ENCODE measurements around the gene TSHR.

The TSHR gene

DNA sequence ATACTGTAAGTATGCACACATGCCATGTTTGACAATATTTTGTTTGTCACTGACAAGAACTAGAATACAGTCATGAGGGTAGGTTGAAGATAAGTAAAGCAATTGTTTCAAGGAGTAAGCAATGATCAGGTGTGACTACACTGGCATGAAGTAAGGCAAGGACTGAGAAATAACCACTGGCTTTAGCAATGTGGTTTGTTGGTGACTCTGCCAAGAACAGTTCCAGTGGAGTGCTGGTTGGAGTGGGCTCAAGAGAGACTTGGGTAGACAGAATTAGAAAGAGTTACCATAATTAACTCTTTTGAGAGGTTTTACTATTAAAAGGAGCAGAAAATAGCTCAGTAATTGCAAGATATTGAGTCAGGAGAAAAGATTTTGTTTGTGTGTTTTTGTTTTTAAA is 135.7 kb downstream of the TSHR start:
- Histone ChIP-seq H3K9me3 (ENCODE audit: control insufficient read depth, low read length) (no peaks in the 10 kb centered on the region), H3K27ac (ENCODE audit: insufficient read depth, low read length, poor library complexity, severe bottlenecking) (no peak overlapping the region), H3K27me3 (replicated peaks; ENCODE audit: control insufficient read depth, insufficient read depth, low read length, poor library complexity, severe bottlenecking) (no peaks in the 10 kb centered on the region), H3K4me3 (ENCODE audit: insufficient read depth, low read depth, low read length, poor library complexity, severe bottlenecking) (no peak overlapping the region), H3K4me1 (ENCODE audit: control insufficient read depth, insufficient read depth, low read length, poor library complexity, severe bottlenecking) (no peaks in the 10 kb centered on the region), H3K36me3 (ENCODE audit: control insufficient read depth, insufficient read depth, low read length) (no peaks in the 10 kb centered on the region)
- no peak for DNase-seq

DNA sequence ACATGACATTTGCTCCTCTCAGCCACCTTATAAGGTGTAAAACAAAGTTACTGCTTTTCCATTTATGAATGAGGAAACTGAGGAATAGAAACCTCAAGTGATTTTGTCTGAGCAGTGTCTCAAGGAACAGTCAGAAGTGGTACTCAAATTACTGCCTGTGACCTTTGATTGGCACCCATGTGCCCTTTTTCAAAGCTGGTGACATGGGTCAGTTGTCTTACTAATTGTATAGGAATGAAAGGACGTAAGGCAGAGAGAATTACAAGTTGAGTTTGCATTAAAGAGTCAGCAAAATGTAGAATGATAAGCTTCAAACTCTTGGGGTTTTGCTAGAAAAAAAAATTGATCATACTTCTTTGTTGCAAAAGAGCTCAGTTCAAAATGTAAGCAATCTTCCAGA is 136.2 kb downstream of the TSHR start:
- DNase-seq = no peak
- Histone ChIP-seq H3K36me3 (ENCODE audit: control insufficient read depth, insufficient read depth, low read length) (no peaks in the 10 kb centered on the region), H3K27me3 (replicated peaks; ENCODE audit: control insufficient read depth, insufficient read depth, low read length, poor library complexity, severe bottlenecking) (no peaks in the 10 kb centered on the region), H3K9me3 (ENCODE audit: control insufficient read depth, low read length) (no peaks in the 10 kb centered on the region), H3K27ac (ENCODE audit: insufficient read depth, low read length, poor library complexity, severe bottlenecking) (no peak overlapping the region), H3K4me1 (ENCODE audit: control insufficient read depth, insufficient read depth, low read length, poor library complexity, severe bottlenecking) (no peaks in the 10 kb centered on the region), H3K4me3 (ENCODE audit: insufficient read depth, low read depth, low read length, poor library complexity, severe bottlenecking) (no peak overlapping the region)

DNA sequence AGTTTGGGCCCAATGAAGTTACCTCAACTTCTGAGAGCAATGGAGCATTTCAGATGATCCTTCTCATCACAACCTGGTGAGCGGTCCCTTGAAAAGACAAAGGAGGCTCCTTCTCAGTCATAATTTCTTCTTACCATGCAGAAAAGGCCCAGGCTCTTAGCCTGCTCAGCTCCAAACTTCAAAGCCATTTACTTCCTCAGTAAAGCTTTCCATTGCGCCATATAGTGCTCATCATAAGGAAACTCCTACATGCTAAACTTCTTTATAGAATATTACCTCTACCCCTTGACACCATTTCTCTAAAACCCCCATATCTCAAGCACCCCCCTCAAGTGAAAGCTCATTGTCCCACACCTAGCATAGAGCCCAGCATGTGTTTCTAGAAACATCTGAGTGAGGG is 138.2 kb downstream of the TSHR start:
- no peaks in the 10 kb centered on the region for H3K36me3 ChIP-seq (ENCODE audit: control insufficient read depth, insufficient read depth, low read length)
- no peaks in the 10 kb centered on the region for H3K9me3 ChIP-seq (ENCODE audit: control insufficient read depth, low read length)
- H3K27ac ChIP-seq (ENCODE audit: insufficient read depth, low read length, poor library complexity, severe bottlenecking) = no peak overlapping the region
- no peak for DNase-seq
- no peak overlapping the region for H3K4me3 ChIP-seq (ENCODE audit: insufficient read depth, low read depth, low read length, poor library complexity, severe bottlenecking)
- H3K4me1 ChIP-seq (ENCODE audit: control insufficient read depth, insufficient read depth, low read length, poor library complexity, severe bottlenecking) = no peaks in the 10 kb centered on the region
- no peaks in the 10 kb centered on the region for H3K27me3 ChIP-seq (replicated peaks; ENCODE audit: control insufficient read depth, insufficient read depth, low read length, poor library complexity, severe bottlenecking)

DNA sequence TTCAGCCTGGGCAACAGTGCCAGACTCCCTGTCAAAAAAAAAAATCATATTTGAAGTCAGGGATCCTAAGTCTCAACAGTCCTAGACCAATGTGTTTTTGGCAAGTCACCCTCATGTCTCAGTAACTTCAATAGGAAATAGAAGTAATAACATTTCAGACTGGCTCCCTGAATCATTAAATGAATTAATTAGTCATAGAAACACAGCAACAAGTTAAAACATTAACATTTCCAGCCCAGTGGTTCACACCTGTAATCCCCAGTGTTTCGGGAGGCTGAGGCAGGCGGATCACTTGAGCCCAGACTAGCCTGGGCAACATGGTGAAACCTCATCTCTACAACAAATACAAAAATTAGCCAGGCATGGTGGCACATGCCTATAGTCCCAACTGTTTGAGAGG is 140.1 kb downstream of the TSHR start:
- Histone ChIP-seq H3K9me3 (ENCODE audit: control insufficient read depth, low read length) (no peaks in the 10 kb centered on the region), H3K36me3 (ENCODE audit: control insufficient read depth, insufficient read depth, low read length) (no peaks in the 10 kb centered on the region), H3K27ac (ENCODE audit: insufficient read depth, low read length, poor library complexity, severe bottlenecking) (no peak overlapping the region), H3K4me3 (ENCODE audit: insufficient read depth, low read depth, low read length, poor library complexity, severe bottlenecking) (no peak overlapping the region), H3K4me1 (ENCODE audit: control insufficient read depth, insufficient read depth, low read length, poor library complexity, severe bottlenecking) (no peaks in the 10 kb centered on the region), H3K27me3 (replicated peaks; ENCODE audit: control insufficient read depth, insufficient read depth, low read length, poor library complexity, severe bottlenecking) (no peaks in the 10 kb centered on the region)
- DNase-seq = no peak

DNA sequence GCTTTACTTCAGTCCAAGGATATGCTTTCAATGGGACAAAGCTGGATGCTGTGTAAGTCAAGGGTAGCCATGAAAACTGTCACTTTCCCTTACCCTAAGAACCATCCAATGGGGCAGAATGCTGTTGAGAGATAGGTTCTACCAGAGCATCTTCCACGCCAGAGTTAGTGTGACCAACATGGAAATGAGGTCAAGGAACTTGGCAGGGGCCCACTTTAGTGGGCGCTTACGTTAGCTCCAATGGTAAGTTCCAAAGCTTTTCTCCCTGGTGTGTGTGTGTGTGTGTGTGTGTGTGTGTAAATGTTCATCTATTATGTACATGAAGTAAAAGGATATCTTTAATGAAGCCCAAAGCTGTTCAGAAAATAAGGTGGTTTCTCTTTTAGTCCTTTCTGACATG is 141.2 kb downstream of the TSHR start:
- H3K4me3 ChIP-seq (ENCODE audit: insufficient read depth, low read depth, low read length, poor library complexity, severe bottlenecking) = no peak overlapping the region
- no peaks in the 10 kb centered on the region for H3K4me1 ChIP-seq (ENCODE audit: control insufficient read depth, insufficient read depth, low read length, poor library complexity, severe bottlenecking)
- no peaks in the 10 kb centered on the region for H3K27me3 ChIP-seq (replicated peaks; ENCODE audit: control insufficient read depth, insufficient read depth, low read length, poor library complexity, severe bottlenecking)

DNA sequence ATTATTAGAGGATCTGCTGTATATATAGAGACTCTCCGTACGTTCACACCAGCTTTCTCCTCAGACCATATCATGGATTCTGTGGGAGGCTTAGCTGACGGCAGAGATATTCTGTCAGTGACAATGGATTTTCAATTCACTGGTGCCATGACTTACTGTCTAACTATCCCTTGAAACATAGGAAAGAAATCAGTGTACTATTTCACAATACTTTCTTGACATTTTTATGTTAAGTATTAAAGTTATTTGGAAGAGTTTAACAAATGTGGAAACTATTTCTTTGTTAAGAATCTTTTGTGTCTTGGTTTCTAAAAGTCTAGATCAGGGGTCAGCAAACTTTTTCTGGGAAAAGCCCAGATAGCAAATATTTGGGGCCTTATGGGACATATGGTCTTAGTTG is 146.8 kb downstream of the TSHR start:
- Histone ChIP-seq H3K4me1 (ENCODE audit: control insufficient read depth, insufficient read depth, low read length, poor library complexity, severe bottlenecking) (no peaks in the 10 kb centered on the region), H3K9me3 (ENCODE audit: control insufficient read depth, low read length) (no peaks in the 10 kb centered on the region), H3K36me3 (ENCODE audit: control insufficient read depth, insufficient read depth, low read length) (no peaks in the 10 kb centered on the region), H3K27ac (ENCODE audit: insufficient read depth, low read length, poor library complexity, severe bottlenecking) (no peak overlapping the region), H3K4me3 (ENCODE audit: insufficient read depth, low read depth, low read length, poor library complexity, severe bottlenecking) (no peak overlapping the region), H3K27me3 (replicated peaks; ENCODE audit: control insufficient read depth, insufficient read depth, low read length, poor library complexity, severe bottlenecking) (no peaks in the 10 kb centered on the region)
- no peak for DNase-seq

More for the DNA sequence above, 141.2 kb downstream of the TSHR start:
- DNase-seq = no peak
- Histone ChIP-seq H3K27ac (ENCODE audit: insufficient read depth, low read length, poor library complexity, severe bottlenecking) (no peak overlapping the region), H3K9me3 (ENCODE audit: control insufficient read depth, low read length) (no peaks in the 10 kb centered on the region), H3K36me3 (ENCODE audit: control insufficient read depth, insufficient read depth, low read length) (no peaks in the 10 kb centered on the region)

DNA sequence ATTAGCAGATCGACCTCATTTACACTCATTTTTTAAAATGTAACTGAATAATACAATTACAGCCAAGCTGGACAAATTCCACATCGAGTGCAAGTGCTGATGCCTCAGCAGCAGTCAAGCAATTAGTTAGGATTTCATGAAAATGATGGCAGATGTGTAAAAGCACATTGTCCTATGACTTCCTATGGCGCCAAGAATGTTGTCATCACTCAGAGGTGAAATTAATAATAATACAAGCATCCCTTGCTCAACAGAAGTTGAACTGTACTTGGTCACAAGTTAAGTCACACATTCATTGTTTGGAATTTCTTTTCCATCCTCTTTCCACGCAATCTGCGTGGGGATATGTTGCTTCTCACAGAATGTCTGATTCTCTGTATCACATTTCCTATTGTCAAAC is 148.0 kb downstream of the TSHR start:
- H3K4me1 ChIP-seq (ENCODE audit: control insufficient read depth, insufficient read depth, low read length, poor library complexity, severe bottlenecking) = no peaks in the 10 kb centered on the region
- H3K36me3 ChIP-seq (ENCODE audit: control insufficient read depth, insufficient read depth, low read length) = no peaks in the 10 kb centered on the region
- no peaks in the 10 kb centered on the region for H3K9me3 ChIP-seq (ENCODE audit: control insufficient read depth, low read length)
- no peaks in the 10 kb centered on the region for H3K27me3 ChIP-seq (replicated peaks; ENCODE audit: control insufficient read depth, insufficient read depth, low read length, poor library complexity, severe bottlenecking)
- no peak overlapping the region for H3K4me3 ChIP-seq (ENCODE audit: insufficient read depth, low read depth, low read length, poor library complexity, severe bottlenecking)
- no peak overlapping the region for H3K27ac ChIP-seq (ENCODE audit: insufficient read depth, low read length, poor library complexity, severe bottlenecking)
- no peak for DNase-seq

DNA sequence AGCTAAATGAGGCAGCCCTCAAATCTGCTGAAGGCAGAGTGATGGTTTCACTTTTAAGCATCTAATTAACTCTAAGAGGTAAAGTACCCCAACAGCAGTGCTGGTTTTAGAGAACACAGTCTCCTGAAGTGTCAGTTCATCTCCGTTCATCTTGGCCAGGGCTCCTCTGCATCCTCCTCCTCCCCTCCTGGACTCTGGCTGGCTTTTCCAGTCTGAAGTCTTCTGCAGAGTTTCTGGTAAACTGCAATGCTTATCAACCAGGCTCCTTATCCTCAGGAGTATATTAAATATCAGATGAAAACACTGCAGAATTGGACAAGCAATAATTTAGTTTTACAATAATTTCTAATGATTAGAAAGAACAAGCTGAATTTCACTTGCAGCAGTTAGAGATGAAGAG is 150.0 kb downstream of the TSHR start:
- DNase-seq = no peak
- no peaks in the 10 kb centered on the region for H3K36me3 ChIP-seq (ENCODE audit: control insufficient read depth, insufficient read depth, low read length)
- H3K9me3 ChIP-seq (ENCODE audit: control insufficient read depth, low read length) = no peaks in the 10 kb centered on the region

DNA sequence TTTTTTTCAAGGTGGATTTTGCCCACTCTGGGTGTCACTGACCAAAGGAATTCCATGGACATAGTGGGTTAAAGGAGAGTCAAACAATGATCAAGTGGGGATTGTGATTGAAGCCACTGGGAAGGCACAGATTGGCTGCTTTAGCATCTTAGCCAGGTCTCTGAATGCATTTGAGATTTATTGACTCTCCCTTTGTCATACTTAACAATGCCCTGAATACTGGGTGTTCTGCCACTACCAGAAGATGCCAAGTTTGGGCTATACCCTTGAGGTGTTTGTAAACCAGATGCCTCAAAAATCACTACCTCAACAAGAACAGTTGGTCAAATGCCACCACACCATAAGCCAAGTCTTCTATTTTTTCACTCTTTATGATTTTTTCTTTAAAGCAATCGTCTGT is 150.5 kb downstream of the TSHR start:
- Histone ChIP-seq H3K27me3 (replicated peaks; ENCODE audit: control insufficient read depth, insufficient read depth, low read length, poor library complexity, severe bottlenecking) (no peaks in the 10 kb centered on the region), H3K36me3 (ENCODE audit: control insufficient read depth, insufficient read depth, low read length) (no peaks in the 10 kb centered on the region), H3K27ac (ENCODE audit: insufficient read depth, low read length, poor library complexity, severe bottlenecking) (no peak overlapping the region), H3K9me3 (ENCODE audit: control insufficient read depth, low read length) (no peaks in the 10 kb centered on the region), H3K4me3 (ENCODE audit: insufficient read depth, low read depth, low read length, poor library complexity, severe bottlenecking) (no peak overlapping the region), H3K4me1 (ENCODE audit: control insufficient read depth, insufficient read depth, low read length, poor library complexity, severe bottlenecking) (no peaks in the 10 kb centered on the region)
- no peak for DNase-seq

More for the DNA sequence above, 150.0 kb downstream of the TSHR start:
- Histone ChIP-seq H3K27me3 (replicated peaks; ENCODE audit: control insufficient read depth, insufficient read depth, low read length, poor library complexity, severe bottlenecking) (no peaks in the 10 kb centered on the region), H3K27ac (ENCODE audit: insufficient read depth, low read length, poor library complexity, severe bottlenecking) (no peak overlapping the region), H3K4me3 (ENCODE audit: insufficient read depth, low read depth, low read length, poor library complexity, severe bottlenecking) (no peak overlapping the region), H3K4me1 (ENCODE audit: control insufficient read depth, insufficient read depth, low read length, poor library complexity, severe bottlenecking) (no peaks in the 10 kb centered on the region)

DNA sequence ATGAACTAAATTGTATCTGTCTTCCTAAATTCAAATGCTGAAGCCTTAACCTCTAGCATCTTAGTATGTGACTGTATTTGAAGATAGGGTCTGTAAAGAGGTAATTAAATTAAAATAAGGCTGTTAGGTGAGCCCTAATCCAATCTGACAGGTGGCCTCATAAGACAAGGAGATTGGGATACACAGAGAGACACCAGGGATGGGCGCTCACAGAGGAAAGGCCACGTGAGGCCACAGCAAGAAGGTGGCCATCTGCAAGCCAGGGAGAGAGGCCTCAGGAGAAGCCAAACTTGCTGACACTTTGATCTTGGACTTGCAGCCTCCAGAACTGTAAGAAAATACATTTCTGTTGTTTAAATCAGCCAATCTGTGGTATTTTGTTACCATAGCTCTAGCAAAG is 154.8 kb downstream of the TSHR start:
- H3K4me1 ChIP-seq (ENCODE audit: control insufficient read depth, insufficient read depth, low read length, poor library complexity, severe bottlenecking) = no peaks in the 10 kb centered on the region
- DNase-seq = no peak
- H3K9me3 ChIP-seq (ENCODE audit: control insufficient read depth, low read length) = no peaks in the 10 kb centered on the region
- no peak overlapping the region for H3K4me3 ChIP-seq (ENCODE audit: insufficient read depth, low read depth, low read length, poor library complexity, severe bottlenecking)
- no peaks in the 10 kb centered on the region for H3K36me3 ChIP-seq (ENCODE audit: control insufficient read depth, insufficient read depth, low read length)
- no peak overlapping the region for H3K27ac ChIP-seq (ENCODE audit: insufficient read depth, low read length, poor library complexity, severe bottlenecking)
- H3K27me3 ChIP-seq (replicated peaks; ENCODE audit: control insufficient read depth, insufficient read depth, low read length, poor library complexity, severe bottlenecking) = no peaks in the 10 kb centered on the region

DNA sequence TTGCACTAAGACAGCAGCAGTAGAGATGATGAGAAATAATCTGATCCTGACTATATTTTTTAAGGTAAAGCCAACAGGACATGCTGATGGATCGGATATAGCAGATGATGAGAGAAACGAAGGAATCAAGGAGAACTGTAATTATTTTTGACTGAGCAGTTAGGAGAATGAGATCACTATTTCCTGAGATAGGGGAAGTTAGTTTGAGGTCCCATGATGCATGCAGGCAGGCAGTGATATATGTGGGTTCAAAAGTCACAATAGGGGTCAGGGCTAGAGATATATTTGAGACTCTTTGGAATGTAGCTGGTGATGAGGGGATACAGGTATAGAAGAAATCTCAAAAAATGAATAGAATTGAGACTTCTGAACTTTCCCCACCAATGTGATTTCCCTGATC is 157.8 kb downstream of the TSHR start:
- Histone ChIP-seq H3K27ac (ENCODE audit: insufficient read depth, low read length, poor library complexity, severe bottlenecking) (no peak overlapping the region), H3K9me3 (ENCODE audit: control insufficient read depth, low read length) (no peaks in the 10 kb centered on the region), H3K4me1 (ENCODE audit: control insufficient read depth, insufficient read depth, low read length, poor library complexity, severe bottlenecking) (no peaks in the 10 kb centered on the region), H3K4me3 (ENCODE audit: insufficient read depth, low read depth, low read length, poor library complexity, severe bottlenecking) (no peak overlapping the region), H3K36me3 (ENCODE audit: control insufficient read depth, insufficient read depth, low read length) (no peaks in the 10 kb centered on the region), H3K27me3 (replicated peaks; ENCODE audit: control insufficient read depth, insufficient read depth, low read length, poor library complexity, severe bottlenecking) (no peaks in the 10 kb centered on the region)
- no peak for DNase-seq
